Measurements from ENCODE around the gene C10orf105. TPM values are rescaled to one million over a fixed set of nuclear protein-coding genes. Genes with fewer than 3 reads are reported as not detected.

Gene C10orf105
- total and polyA plus RNA-seq, 2 of the 13 experiments (the other 11 are each of a cell fraction or from before 2014, with no cell fraction given) = not detected

DNA sequence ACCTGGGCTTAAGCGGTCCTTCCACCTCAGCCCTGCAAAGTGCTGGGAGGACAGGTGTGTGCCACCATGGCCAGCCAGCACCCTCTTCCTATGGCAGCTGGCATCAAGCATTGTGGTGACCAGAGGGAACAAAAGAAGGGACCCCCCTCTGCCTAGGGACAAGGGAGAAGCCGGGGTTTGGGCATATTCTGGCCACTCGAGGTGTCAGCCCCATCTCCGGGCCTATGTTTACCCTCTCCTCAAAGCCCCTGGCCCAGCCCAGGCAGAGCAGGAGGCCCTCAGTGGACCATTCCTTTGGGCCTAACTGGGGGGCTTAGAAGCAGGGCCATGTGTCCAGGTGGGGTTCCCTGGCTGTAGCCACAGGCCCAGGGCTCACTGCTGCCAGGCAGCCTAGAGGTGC lies 29.8 kb upstream of the C10orf105 start:
- H4K20me1 ChIP-seq (ENCODE audit: insufficient read depth, low read length) = no peaks in the 10 kb centered on the region
- CTCF ChIA-PET (ENCODE audit: low intra/inter-chr PET ratio, low total read pairs) = no interaction called here
- no peak overlapping the region for H3K9ac ChIP-seq (ENCODE audit: insufficient read depth, low read depth, low read length)
- no peak overlapping the region for H2AFZ ChIP-seq (ENCODE audit: low read length)
- ATAC-seq (no peak), FAIRE-seq (no peak), DNase-seq (ENCODE audit: low spot score) (no peak)
- POLR2A ChIA-PET = no interaction called here
- no peaks in the 10 kb centered on the region for H3K36me3 ChIP-seq (replicated peaks in 1 of 2; ENCODE audit: control insufficient read depth in 1 of 2, insufficient read depth in 2 of 2, low read length in 2 of 2)
- H3K27ac ChIP-seq (ENCODE audit: extremely low read length, insufficient read depth, low read length) = no peak overlapping the region
- H3K4me1 ChIP-seq (ENCODE audit: insufficient read depth, low read length) = peaks cover 43% of the 10 kb centered on the region
- no TSS peak for BruUV-seq (replicated peaks)
- intact Hi-C loops (cut with micrococcal nuclease; ENCODE audit: unreplicated experiment) = no loop called here
- H3K9me3 ChIP-seq (ENCODE audit: low read length) = no peaks in the 10 kb centered on the region
- WGBS (ENCODE audit: low lambda C conversion rate) = 14% methylated on average over 4 of the region's 4 CpGs
- TF ChIP-seq SMARCC2 (IDR thresholded peaks at IDR 0.05) (no peak), REPIN1 (CRISPR knock-in tag; IDR thresholded peaks at IDR 0.05; ENCODE audit: borderline replicate concordance, low read depth) (no peak), AFF4 (CRISPR knock-in tag; IDR thresholded peaks at IDR 0.05) (no peak), MED8 (CRISPR knock-in tag; IDR thresholded peaks at IDR 0.05; ENCODE audit: insufficient replicate concordance) (no peak), SALL2 (CRISPR knock-in tag; IDR thresholded peaks at IDR 0.05) (no peak), CREM (IDR thresholded peaks at IDR 0.05) (no peak), CREM (CRISPR knock-in tag; IDR thresholded peaks at IDR 0.05) (no peak), TBX3 (IDR thresholded peaks at IDR 0.05; ENCODE audit: borderline replicate concordance) (no peak)
- no peaks in the 10 kb centered on the region for H3K79me2 ChIP-seq (ENCODE audit: insufficient read depth, low read length)
- no peak overlapping the region for H3K4me2 ChIP-seq (ENCODE audit: low read depth, low read length)
- in situ Hi-C loops (cut with HindIII; ENCODE audit: extremely low pct_ligation_motif_present, low pct_unique_long_range_greater_than_20kb) = no loop called here
- H3K27me3 ChIP-seq (ENCODE audit: control insufficient read depth in 1 of 2, insufficient read depth in 2 of 2, low read length in 2 of 2) = peaks cover 1 to 15% of the 10 kb centered on the region in 2 experiments; a peak in 3 of 5 replicates
- no peak overlapping the region for H3K4me3 ChIP-seq (replicated peaks in 1 of 3; ENCODE audit: insufficient read depth in 1 of 3, low read depth in 2 of 3, low read length in 3 of 3)
